Activated CD4-positive, alpha-beta T cell treated with anti-CD3 and anti-CD28 coated beads for 48 hours (primary cell): Measurements from ENCODE around the gene ZFYVE19.

ENCODE experiments used
- DNase-seq: peaks from one replicate; pipeline ENCODE4 v3.0.0-alpha.2; 2020

Gene ZFYVE19

GRCh38 chr15:40775740-40776536 lies 31.0 kb upstream of the ZFYVE19 start:
- DNase-seq, result no peak

- peak; percentile 58 for DNase-seq
These were observed 30.2 kb upstream of the ZFYVE19 start for GRCh38 chr15:40776537-40777141.

DNA sequence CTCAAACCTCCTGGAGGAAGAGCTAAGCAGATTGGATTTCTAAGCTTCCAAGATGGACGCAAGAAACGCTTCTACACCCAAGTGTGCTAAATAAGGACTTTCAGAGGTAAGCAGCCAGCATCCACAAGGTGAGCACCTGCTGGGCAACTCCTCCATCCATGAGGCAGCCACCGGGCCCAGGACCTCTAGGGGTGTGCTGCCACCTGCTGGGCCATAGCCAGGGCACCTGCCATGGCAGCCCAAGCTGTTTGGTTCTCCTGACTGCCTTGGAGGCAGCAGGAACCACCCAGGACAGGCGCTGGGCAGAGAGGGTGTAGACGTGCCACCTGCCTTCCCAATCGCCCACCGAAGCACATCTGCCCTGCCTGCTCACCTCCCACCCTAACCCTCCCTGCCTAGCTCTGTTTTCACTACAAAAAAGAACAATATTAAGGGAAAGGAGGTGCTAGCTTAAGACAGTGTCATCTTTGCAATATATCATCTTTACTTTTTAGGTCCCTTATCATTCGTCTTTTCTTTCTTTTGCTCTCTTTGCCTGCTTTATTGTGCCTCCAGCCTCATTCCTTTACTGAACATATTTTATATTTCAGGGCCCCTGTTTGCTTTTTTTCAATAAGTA lies 24.2 kb upstream of the ZFYVE19 start:
- DNase-seq, result peak; percentile 85

- no peak for DNase-seq
These were observed 21.7 kb upstream of the ZFYVE19 start for GRCh38 chr15:40785164-40785563.

DNA sequence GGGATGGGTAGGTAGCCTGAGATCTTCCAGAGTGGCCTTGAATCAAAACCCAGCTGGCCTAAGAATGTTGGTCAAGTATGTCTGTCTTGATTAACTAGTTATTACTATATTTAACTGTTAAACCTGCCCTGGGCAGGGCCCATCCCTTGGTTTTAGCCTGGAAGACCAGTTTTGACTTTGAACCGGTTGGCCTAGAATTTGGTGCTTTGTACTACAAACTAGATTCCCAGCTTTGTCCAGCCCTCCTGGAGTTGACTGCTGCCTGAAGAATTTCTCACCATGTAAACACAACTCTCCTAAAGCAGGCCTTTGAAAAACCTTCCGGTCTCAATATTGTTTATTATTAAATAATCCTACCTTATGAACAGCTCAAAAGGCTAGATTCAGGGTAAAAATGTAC lies 21.1 kb upstream of the ZFYVE19 start:
- DNase-seq, result no peak

DNA sequence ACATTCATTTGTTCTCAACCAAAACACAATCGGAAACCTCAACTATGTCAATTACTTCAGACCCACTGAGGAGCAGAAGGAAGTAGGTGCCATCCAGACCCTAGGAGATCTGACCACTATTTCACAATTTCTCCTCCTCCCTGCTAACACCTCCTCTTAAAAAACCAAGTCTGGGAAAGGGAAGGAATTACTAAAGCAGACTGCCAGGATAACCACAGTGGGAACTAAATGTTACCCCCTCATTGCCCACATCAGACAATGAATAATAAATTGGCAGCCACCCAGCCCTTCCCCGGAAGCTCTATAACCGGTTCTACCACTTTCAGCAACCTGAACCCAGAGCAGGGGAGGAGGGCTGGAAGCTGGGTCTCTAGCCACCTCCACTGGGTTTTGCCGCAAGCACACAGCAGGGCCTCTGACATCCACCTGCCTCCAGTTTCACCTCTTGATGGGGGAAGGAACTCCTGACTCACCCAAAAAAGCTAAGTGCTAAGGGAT lies 19.5 kb upstream of the ZFYVE19 start:
- peak; percentile 76 for DNase-seq

DNA sequence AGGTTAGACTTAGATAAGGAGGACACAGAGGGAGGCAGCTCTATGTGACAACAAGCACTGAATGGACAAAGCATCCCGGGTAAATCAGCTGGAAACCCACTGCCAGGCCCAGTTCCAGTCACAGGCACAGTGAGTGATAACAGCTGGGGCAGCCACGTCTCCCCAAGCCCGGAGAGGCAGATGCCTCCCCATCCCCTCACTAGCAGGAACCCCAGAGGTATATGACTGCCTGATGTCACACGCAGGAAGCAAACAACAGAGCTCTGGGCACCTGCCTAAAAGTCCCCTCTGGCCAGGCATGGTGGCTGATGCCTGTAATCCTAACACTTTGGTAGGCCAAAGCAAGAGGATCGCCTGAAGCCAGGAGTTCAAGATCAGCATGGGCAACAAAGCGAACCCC lies 18.9 kb upstream of the ZFYVE19 start:
- no peak for DNase-seq

DNA sequence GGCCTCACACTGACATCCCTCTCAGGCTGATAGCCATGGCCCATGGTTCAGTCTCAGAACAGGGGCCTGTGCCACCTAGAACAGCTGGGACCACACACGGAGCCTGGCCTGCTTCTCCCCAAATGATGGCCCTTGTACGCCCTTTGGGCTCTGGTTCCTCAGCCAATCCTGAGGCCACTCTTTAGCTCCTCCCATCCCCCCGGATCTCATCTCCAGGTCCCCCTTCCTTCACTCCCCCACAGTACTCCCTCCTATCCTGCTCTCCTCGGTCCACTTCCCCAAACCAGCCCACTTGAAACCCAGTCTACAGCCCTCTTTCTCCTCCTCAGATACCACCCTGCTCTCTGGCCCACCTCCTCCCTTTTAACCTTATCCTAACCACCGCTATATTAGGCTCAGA lies 17.8 kb upstream of the ZFYVE19 start:
- no peak for DNase-seq

DNA sequence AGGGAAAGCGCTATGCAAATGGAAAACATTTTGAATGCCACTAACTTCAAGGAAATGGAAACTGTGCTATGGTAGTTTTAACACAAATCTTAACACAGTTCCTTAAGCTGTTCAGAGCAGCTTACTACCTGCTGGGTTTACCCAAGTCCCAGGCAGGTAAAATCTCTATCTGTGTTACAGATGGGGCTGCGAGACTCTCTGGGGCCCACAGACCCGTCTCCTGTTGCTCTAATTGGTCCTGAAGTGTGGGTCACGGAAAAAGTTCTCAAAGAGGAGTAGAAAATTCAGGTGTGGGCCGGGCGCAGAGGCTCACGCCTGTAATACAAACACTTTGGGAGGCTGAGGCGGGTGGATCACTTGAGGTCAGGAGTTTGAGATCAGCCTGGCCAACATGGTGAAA lies 16.9 kb upstream of the ZFYVE19 start:
- DNase-seq, result no peak

- no peak for DNase-seq
These were observed 16.2 kb upstream of the ZFYVE19 start for GRCh38 chr15:40790718-40791117.

GRCh38 chr15:40792394-40792793 lies 14.5 kb upstream of the ZFYVE19 start:
- DNase-seq, result no peak

GRCh38 chr15:40793216-40793989 lies 13.5 kb upstream of the ZFYVE19 start:
- peak; percentile 64 for DNase-seq

DNA sequence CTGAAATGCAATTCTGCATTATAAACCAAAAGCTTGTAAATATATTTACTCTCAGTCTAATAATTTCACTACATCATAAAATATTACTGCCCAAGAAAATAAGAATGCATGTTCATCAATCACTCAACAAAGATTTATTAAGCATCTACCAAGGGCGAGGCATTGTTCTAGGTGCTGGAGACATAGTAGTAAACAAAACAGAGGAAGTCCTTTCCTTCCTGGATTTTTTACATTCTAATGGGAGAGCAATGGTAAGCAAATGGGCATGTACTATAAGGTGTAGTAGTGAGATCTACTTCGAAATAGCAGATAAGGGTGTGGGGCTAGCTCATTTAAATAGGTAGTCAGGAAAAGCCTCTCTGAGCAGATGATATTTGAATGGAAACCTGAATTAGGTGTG lies 10.8 kb upstream of the ZFYVE19 start:
- no peak for DNase-seq

DNA sequence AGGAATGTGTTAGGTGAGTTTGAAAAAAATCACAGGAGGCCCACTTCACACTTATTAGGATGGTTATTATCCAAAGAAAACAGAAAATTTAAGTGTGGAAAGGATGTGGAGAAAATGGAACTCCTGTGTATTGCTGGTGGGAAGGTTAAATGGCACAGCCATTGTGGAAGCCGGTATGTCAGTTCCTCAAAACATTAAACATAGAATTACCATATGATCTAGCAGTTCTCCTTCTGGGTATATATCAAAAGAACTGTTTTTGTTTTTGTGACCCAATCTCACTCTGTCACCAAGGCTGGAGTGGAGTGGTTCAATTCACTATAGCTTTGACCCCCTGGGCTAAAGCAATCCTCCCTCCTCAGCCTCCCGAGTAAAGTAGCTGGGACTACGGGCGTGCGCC lies 10.4 kb upstream of the ZFYVE19 start:
- no peak for DNase-seq

GRCh38 chr15:40799523-40799922 lies 7.4 kb upstream of the ZFYVE19 start:
- DNase-seq, result no peak

DNA sequence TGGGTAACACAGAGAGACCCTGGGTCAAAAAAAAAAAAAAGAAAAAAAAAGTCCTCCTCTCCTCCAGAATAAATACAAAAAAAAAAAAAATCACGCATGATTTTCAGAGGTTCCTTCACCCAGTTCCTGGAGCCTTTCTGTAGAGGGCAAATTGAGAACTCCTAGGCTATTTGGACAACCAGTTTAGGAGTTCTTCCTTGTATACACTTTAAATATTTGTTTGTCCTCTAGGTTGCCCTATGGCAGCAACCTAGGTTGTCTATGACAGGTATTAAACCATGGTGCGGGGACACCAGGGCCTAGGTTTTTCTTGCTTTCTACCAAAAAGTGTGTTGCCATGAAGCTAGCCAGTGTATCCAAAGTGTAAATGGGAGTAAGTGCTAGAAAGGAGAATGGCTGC lies 3.8 kb upstream of the ZFYVE19 start:
- no peak for DNase-seq

DNA sequence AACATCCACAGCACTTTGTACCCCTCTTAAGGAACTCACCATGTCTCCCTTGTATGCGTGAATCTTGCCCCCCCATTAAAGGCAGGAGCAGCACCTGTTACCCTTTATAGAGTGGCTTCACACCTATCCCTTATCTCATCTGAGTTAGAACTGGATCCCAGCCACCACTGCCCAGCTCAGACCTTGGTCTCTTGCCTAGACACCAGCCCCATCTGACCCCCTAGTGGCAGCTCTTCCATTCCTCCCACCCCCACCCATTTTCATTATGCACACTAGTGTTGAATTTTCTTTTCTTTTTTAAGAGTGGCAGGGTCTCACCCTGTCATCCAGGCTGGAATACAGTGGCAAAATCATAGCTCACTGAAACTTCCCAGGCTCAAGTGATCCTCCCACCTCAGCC lies 3.2 kb upstream of the ZFYVE19 start:
- no peak for DNase-seq

- no peak for DNase-seq
These were observed 239 bp upstream of the ZFYVE19 start for GRCh38 chr15:40806672-40807027.

- peak; percentile 8 for DNase-seq
These were observed 1.1 kb downstream of the ZFYVE19 start for GRCh38 chr15:40807888-40808461.

- DNase-seq, result no peak
These were observed 2.1 kb downstream of the ZFYVE19 start for GRCh38 chr15:40808861-40809450.

- no peak for DNase-seq
These were observed 6.0 kb downstream of the ZFYVE19 start for GRCh38 chr15:40812721-40813425.
